Measurements from ENCODE around the gene CRYGS. TPM values are rescaled to one million over a fixed set of nuclear protein-coding genes. Genes with fewer than 3 reads are reported as not detected.

CRYGS gene
- total and polyA plus RNA-seq, 9 of the 15 experiments (the other 6 are each of a cell fraction or from before 2014, with no cell fraction given): 1.5 to 3.8 (median 2.0) TPM

DNA sequence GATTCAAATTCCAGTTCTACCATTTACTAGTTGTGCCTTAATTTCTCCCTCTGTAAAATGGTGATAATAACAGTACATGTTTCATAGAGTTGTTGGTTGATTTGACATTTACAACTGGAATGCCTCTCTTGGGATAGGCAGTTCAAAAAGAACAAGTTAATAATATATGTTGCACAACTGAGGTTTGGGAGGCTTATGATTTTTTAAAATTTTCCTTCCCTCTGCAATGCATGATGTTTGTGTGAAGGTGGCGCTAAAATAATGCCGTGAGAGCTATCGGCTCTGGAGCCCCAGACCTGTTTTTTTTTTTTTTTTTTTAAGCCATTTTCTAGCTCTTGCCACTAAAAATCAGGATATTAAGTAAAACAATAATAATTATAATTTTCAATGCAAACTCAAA, 44.9 kb upstream of the CRYGS start (continued):
- TF ChIP-seq, protein P1, sequence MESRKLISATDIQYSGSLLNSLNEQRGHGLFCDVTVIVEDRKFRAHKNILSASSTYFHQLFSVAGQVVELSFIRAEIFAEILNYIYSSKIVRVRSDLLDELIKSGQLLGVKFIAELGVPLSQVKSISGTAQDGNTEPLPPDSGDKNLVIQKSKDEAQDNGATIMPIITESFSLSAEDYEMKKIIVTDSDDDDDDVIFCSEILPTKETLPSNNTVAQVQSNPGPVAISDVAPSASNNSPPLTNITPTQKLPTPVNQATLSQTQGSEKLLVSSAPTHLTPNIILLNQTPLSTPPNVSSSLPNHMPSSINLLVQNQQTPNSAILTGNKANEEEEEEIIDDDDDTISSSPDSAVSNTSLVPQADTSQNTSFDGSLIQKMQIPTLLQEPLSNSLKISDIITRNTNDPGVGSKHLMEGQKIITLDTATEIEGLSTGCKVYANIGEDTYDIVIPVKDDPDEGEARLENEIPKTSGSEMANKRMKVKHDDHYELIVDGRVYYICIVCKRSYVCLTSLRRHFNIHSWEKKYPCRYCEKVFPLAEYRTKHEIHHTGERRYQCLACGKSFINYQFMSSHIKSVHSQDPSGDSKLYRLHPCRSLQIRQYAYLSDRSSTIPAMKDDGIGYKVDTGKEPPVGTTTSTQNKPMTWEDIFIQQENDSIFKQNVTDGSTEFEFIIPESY (CRISPR knock-in tag; IDR thresholded peaks at IDR 0.05): peak; percentile 43; the same call in 1 of the 2 replicates
- no peak for TF ChIP-seq FUS (optimal IDR thresholded peaks at IDR 0.05; ENCODE audit: low read depth, low read length)
- TF ChIP-seq, protein P2, sequence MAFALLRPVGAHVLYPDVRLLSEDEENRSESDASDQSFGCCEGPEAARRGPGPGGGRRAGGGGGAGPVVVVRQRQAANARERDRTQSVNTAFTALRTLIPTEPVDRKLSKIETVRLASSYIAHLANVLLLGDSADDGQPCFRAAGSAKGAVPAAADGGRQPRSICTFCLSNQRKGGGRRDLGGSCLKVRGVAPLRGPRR (CRISPR knock-in tag; IDR thresholded peaks at IDR 0.05): no peak
- TF ChIP-seq, protein P3, sequence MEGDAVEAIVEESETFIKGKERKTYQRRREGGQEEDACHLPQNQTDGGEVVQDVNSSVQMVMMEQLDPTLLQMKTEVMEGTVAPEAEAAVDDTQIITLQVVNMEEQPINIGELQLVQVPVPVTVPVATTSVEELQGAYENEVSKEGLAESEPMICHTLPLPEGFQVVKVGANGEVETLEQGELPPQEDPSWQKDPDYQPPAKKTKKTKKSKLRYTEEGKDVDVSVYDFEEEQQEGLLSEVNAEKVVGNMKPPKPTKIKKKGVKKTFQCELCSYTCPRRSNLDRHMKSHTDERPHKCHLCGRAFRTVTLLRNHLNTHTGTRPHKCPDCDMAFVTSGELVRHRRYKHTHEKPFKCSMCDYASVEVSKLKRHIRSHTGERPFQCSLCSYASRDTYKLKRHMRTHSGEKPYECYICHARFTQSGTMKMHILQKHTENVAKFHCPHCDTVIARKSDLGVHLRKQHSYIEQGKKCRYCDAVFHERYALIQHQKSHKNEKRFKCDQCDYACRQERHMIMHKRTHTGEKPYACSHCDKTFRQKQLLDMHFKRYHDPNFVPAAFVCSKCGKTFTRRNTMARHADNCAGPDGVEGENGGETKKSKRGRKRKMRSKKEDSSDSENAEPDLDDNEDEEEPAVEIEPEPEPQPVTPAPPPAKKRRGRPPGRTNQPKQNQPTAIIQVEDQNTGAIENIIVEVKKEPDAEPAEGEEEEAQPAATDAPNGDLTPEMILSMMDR (IDR thresholded peaks at IDR 0.05 in 2 of 3, conservative IDR thresholded peaks at IDR 0.05 in 1 of 3; ENCODE audit: insufficient read depth in 2 of 3, low read depth in 1 of 3, low read length in 3 of 3): peak; percentile 52 to 81 (median 63)
- no peak for TF ChIP-seq ELF4 (CRISPR knock-in tag; IDR thresholded peaks at IDR 0.05)
- TF ChIP-seq, protein P4, sequence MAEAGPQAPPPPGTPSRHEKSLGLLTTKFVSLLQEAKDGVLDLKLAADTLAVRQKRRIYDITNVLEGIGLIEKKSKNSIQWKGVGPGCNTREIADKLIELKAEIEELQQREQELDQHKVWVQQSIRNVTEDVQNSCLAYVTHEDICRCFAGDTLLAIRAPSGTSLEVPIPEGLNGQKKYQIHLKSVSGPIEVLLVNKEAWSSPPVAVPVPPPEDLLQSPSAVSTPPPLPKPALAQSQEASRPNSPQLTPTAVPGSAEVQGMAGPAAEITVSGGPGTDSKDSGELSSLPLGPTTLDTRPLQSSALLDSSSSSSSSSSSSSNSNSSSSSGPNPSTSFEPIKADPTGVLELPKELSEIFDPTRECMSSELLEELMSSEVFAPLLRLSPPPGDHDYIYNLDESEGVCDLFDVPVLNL (CRISPR knock-in tag; IDR thresholded peaks at IDR 0.05; ENCODE audit: low read depth): no peak
- no peak for TF ChIP-seq TCF3 (CRISPR knock-in tag; IDR thresholded peaks at IDR 0.05)
- no peak for TF ChIP-seq TARDBP (IDR thresholded peaks at IDR 0.05)
- no peak for TF ChIP-seq PYGO2 (tag; IDR thresholded peaks at IDR 0.05)
- no peak for TF ChIP-seq RBM25 (IDR thresholded peaks at IDR 0.05; ENCODE audit: low read depth, low read length, severe bottlenecking)
